ENCODE results near the gene FZD10.
A peak's percentile ranks its signal among the peaks of the same experiment; 100 is the strongest.

The FZD10 gene

DNA sequence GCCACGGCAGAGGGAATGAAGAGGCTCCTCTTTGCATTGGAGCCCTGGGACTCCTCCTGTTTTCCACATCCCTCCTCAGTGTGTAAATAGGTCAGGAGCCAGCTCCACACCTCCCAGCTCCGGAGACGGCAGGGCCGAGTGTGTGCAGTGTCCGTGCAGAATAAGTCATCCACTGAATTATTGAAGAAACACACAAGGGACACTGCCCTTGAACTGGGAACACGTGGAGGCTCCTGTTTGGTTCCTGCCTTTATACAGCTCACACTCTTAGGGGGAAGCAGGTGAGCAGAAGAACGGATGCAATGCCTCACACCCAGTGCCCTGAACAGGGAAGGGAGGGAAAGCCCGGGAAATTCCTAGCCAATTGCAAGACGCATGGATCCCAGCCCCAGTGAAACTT is 10.4 kb upstream of the FZD10 start:
- no peak overlapping the region for H3K4me3 ChIP-seq (ENCODE audit: low read depth, low read length)
- DNase-seq (ENCODE audit: low read depth): no peak

DNA sequence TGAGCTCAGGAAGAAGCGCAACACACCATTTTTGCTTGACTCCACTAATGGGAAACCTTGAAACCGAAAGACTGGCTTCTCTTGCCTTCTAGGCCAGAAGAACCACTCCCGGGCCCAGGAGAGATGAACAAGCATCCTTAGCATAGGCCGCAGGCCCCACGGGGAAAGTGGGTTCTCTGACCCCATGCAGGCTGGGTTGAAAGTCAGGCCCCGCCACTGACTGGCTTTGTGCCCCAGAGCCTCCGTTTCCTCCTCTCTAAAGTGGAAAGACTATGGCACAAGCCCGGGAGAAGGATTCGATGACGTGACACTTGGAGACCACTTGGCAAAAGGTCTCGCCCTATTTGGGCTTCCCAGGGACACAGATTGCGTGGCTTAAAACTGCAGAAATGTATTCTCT is 9.9 kb upstream of the FZD10 start:
- no peak for DNase-seq (ENCODE audit: low read depth)
- H3K4me3 ChIP-seq (ENCODE audit: low read depth, low read length): no peak overlapping the region

DNA sequence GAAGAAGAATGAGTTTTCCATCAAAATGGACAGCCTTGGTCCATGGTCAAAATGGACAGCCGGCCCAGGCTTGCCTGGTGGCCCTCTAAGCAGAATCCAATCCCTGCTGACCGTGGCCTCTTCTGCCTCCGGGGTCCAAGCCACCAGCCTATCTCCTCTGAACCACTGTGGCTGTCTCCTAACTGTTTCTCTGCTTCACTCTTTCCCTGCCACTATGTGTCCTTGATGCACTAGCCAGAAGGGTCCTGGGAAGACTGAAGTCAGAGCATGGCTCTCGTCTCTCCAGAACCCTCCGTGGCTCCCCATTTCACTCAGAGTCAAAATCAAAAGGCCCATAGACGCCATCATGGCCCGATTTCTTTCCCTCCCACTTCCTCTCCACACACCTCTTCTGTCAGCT is 8.5 kb upstream of the FZD10 start:
- no peak for DNase-seq (ENCODE audit: low read depth)
- no peak overlapping the region for H3K4me3 ChIP-seq (ENCODE audit: low read depth, low read length)

DNA sequence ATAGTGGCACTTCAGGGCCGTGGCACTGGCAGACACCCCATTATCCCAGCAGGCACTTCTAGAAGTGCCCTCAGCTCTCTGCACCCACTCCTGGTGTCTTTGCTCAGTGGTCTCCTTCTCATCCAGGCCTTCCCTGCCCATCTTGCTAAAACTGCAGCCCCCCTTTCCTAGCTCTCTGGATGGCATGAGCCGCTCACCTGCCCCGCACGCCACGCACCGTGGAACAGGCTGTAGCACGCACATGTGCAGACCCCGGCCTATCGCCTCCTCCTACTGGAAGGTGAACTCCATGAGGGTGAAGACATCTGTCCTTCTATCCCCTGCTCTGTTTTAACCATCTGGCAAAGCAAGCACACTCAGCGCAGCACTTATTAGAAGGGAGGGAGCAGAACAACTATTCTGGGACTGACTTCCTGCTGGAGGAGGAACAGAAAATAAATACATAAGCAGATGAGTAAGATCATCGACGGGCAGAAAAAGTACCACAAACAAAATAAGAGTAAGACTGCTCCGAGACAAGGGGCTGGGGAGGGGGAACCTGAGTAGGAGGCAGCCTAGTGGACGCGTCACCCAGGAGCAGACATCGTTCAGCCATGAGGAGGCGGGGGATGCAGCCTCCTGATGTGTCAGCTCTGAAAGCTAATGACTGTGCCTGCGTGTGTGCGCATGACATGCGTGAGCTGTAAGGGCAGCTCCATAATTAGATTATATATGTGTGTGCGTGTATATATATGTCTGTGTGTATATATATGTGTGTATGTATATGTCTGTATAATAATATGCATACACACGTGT is 7.8 kb upstream of the FZD10 start:
- no peak for DNase-seq (ENCODE audit: low read depth)
- no peak overlapping the region for H3K4me3 ChIP-seq (ENCODE audit: low read depth, low read length)

DNA sequence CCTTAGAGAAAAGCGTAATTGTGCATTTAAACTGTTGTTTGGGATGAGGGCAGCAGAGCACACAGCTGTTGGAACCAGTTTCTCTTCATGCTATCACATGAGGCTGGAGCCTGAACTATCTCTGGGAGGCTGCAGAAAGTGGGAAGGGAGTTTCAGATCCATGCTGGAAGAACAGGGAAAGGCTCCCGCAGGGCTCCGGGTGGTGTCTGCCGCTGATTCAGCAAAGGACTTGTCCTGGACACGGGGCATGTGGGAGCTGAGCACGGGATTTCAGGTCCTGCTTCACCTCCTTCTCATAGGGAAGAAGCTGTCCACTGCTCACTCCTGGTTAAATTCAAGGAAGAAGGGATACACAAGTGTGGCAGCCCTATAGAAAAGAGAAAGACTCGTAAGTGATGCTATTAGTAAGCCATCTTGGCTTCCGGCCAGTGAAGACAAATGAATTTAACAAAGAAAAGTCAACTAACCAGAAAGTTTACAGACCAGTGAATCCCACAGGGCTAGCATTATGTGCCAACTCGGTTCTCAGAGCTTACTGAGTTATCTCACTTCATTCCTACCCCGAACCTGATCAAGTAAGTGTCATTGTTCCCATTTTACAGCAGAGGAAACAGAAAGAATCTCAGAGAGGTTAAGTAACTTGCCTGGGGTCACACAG is 6.7 kb upstream of the FZD10 start:
- DNase-seq (ENCODE audit: low read depth): no peak
- H3K4me3 ChIP-seq (ENCODE audit: low read depth, low read length): no peak overlapping the region

DNA sequence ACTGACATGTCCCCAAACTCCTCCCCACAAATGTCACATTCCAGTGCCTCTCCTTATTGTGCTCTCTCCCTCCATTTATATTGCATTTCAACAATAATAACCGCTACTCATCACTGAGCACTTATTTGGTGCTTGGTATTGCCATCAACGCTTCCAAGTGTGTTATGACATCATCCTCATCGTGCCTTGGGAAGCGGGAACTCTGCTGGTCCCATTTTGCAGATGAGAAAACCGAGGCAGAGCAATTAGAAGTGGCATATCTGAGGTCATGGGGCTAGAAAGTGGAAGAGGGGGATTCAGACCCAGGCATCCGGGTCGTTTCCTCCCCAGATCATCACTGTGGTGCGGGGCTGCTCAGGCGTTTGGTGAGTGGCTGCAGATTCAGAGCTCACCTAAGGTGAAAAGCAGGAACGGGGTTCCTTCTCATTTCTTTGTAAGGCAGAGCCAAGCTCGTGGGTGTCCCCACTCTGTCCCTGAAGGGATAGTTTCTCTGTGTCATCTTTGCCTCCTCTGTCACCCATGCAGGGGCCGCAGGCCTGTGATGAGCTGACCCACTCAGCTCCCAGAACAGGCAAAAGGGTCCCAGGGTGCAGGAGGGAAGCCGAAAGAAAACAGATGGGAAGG is 5.5 kb upstream of the FZD10 start:
- H3K4me3 ChIP-seq (ENCODE audit: low read depth, low read length): no peak overlapping the region
- DNase-seq (ENCODE audit: low read depth): no peak

DNA sequence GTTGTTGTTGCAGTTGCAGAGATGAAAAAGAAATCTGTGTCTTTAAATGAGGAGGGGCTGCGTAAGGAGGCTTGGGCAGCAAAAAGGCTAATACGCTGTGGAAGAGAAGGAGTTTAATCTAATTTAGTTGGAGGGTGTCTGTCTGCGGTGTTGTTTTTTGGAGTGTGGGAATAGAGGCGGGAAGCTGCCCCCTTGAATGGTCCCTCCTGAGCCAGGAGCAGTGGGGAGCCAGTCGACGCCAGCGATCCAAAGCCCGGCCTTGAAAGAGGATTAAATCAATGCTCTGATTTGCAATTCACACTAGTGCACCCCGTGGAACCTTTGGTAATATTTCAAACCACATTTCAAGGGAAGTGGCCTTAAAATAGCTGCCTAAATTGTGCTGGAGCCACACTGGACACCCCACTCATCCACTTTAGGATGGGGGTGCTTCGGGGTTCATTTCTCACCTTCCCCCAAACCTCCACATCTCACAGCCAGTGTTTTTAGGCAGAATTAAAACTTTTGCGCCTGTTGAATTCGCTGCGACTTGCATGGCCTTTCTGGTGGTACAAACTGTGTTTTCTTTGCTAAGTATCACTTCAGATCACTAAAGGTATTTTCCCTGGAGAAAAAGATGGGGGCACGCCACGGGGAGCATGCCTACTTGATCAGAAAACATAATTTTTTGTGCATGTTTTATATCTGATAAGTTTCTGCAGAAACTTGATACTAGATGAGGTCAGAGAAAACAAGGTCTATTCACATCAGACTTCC is 4.1 kb upstream of the FZD10 start:
- no peak for DNase-seq (ENCODE audit: low read depth)
- no peak overlapping the region for H3K4me3 ChIP-seq (ENCODE audit: low read depth, low read length)

DNA sequence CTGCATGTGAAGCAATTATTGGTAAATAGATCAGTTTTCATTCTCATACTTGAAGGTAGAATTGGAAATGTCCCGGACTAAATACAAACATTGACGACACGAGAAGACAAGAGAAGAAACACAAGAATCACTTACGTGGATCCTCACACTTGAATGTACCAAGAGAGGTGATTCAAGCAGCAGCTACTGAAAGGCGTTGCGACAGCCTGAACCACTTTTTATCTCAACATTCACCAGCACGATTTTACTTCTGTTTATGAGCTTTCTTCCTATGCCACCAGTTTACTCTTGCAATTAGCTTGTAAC is 3.6 kb upstream of the FZD10 start:
- DNase-seq (ENCODE audit: low read depth): no peak
- no peak overlapping the region for H3K4me3 ChIP-seq (ENCODE audit: low read depth, low read length)

DNA sequence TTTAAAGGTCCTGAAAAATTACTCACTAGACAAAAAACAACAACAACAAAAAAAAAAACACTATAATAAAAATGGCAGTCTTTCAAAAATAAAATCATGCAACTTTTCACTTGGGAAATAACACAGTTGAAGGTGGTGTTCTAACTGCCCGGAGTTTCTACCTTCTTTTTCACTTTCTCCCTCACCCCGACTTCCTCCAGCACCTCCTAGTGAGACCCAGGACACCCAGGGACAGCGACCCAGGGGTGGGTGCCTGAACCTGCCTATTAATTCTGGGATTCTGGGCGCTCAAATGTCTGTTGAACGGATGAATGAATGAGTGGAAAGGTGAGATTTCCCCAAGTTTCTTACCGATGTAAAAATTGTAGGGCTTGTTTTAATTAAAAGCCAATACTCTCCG is 2.0 kb upstream of the FZD10 start:
- H3K4me3 ChIP-seq (ENCODE audit: low read depth, low read length): no peak overlapping the region
- no peak for DNase-seq (ENCODE audit: low read depth)

DNA sequence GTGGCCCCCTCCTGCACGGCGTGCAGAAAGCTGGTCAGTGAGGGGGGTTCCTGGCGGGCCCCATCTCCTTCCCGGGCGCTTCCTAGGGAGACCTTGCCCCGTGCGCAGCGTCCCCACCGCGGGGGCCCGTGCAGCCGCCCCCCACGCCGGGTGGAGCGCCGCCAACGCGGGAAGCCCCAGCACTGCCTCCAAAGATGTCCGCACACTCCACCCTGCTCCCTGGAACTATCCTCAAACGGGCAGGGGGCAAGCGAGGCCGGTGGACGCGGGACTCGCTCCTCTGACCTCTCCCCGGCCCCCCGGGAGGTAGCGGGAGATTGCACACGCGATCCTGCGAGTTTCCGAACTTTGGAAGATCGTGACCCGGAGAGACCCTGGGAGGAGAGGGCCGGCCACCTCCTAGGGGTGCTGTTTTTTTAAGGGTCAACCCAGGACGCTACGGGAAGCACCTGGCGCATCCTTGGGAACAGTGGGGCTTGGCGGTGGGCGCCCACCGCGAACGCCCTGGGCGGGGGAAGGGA is 1.5 kb upstream of the FZD10 start:
- DNase-seq (ENCODE audit: low read depth): no peak
- no peak overlapping the region for H3K4me3 ChIP-seq (ENCODE audit: low read depth, low read length)

DNA sequence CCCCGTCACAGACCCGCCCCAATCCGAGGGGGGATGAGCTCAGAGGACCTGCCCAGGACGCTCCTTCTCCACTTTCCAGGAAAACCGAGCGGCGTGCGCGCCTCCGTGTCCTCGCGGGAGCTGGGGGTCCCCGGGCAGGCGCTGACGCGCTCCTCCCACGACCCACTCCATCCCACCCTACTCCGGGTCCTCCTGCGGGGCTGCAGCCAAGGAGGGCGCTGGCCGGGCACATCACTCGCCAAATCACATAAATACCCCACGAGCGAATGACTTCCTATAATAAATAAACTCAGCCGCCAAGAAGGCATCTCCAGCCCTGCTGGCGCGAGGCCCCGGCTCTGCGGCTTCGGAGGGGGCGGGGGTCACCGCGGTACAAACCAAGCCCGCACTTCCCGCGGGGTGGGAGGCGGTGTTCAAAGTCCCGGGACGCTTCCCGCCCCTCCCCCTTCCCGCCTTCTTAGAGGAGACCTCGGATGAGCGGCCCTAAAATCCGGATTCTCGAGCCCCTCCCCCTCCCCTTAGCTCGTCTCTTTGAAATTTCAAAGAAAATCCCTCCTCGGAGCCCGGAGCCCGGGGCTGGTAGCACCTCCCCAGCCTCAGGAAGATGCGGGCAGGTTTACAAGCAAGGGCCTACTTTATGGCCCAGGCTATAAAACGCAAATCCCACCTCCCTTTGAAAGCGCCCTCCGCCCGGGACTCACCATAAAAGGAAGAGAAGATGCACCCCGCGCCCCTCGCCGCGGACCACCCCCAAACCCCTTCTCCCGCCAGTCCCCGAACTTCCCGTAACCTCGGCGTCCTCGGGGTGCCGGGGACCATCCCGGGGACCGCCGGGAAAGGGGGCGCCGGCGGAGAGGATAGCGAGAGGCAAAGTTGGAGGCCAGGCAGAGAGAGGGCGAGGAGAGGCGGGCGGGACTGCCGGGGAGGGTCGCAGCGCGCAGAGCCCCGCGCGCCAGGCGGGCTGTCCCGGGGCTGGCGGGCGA is 712 bp upstream of the FZD10 start:
- peak; percentile 14 for DNase-seq (ENCODE audit: low read depth)
- peak overlapping the region; percentile 42 for H3K4me3 ChIP-seq (ENCODE audit: low read depth, low read length)

DNA sequence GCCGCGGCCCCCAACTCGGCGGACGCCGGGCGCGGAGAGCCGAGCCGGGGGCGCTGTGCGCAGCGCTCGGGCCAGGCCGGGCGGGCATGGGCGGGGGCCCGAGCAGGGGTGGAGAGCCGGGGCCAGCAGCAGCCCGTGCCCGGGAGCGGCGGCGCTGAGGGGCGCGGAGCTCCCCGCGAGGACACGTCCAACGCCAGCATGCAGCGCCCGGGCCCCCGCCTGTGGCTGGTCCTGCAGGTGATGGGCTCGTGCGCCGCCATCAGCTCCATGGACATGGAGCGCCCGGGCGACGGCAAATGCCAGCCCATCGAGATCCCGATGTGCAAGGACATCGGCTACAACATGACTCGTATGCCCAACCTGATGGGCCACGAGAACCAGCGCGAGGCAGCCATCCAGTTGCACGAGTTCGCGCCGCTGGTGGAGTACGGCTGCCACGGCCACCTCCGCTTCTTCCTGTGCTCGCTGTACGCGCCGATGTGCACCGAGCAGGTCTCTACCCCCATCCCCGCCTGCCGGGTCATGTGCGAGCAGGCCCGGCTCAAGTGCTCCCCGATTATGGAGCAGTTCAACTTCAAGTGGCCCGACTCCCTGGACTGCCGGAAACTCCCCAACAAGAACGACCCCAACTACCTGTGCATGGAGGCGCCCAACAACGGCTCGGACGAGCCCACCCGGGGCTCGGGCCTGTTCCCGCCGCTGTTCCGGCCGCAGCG is 639 bp downstream of the FZD10 start:
- DNase-seq (ENCODE audit: low read depth): no peak
- H3K4me3 ChIP-seq (ENCODE audit: low read depth, low read length): peak overlapping the region; percentile 33

DNA sequence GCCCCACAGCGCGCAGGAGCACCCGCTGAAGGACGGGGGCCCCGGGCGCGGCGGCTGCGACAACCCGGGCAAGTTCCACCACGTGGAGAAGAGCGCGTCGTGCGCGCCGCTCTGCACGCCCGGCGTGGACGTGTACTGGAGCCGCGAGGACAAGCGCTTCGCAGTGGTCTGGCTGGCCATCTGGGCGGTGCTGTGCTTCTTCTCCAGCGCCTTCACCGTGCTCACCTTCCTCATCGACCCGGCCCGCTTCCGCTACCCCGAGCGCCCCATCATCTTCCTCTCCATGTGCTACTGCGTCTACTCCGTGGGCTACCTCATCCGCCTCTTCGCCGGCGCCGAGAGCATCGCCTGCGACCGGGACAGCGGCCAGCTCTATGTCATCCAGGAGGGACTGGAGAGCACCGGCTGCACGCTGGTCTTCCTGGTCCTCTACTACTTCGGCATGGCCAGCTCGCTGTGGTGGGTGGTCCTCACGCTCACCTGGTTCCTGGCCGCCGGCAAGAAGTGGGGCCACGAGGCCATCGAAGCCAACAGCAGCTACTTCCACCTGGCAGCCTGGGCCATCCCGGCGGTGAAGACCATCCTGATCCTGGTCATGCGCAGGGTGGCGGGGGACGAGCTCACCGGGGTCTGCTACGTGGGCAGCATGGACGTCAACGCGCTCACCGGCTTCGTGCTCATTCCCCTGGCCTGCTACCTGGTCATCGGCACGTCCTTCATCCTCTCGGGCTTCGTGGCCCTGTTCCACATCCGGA is 1.4 kb downstream of the FZD10 start:
- H3K4me3 ChIP-seq (ENCODE audit: low read depth, low read length): no peak overlapping the region

DNA sequence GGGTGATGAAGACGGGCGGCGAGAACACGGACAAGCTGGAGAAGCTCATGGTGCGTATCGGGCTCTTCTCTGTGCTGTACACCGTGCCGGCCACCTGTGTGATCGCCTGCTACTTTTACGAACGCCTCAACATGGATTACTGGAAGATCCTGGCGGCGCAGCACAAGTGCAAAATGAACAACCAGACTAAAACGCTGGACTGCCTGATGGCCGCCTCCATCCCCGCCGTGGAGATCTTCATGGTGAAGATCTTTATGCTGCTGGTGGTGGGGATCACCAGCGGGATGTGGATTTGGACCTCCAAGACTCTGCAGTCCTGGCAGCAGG is 1.9 kb downstream of the FZD10 start:
- H3K4me3 ChIP-seq (ENCODE audit: low read depth, low read length): no peak overlapping the region
- DNase-seq (ENCODE audit: low read depth): no peak

More for the DNA sequence above, 1.4 kb downstream of the FZD10 start:
- DNase-seq (ENCODE audit: low read depth): no peak

DNA sequence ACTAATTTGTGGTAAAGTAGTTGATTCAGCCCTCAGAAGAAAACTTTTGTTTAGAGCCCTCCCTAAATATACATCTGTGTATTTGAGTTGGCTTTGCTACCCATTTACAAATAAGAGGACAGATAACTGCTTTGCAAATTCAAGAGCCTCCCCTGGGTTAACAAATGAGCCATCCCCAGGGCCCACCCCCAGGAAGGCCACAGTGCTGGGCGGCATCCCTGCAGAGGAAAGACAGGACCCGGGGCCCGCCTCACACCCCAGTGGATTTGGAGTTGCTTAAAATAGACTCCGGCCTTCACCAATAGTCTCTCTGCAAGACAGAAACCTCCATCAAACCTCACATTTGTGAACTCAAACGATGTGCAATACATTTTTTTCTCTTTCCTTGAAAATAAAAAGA is 2.7 kb downstream of the FZD10 start:
- no peak for DNase-seq (ENCODE audit: low read depth)
- no peak overlapping the region for H3K4me3 ChIP-seq (ENCODE audit: low read depth, low read length)

DNA sequence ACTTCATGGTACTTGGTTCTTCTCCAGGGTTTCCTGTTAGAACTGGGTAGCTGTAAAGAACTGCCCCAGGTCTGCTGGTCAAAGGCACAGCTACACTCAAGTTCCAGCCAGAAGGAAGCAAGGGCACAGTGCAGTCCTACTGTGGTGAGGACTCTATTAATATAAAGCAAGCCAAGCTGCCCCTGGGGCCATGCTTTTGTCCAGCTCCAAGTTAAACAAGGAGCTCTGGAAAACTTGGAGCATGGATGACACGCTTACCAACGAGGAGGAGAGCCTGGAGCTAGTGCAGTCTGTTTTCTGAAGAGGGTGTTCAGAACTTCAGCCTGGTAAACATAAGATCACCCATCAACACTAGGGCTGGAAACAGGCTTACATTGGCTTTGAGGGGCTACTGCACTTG is 4.0 kb downstream of the FZD10 start:
- DNase-seq (ENCODE audit: low read depth): no peak
- H3K4me3 ChIP-seq (ENCODE audit: low read depth, low read length): no peak overlapping the region

DNA sequence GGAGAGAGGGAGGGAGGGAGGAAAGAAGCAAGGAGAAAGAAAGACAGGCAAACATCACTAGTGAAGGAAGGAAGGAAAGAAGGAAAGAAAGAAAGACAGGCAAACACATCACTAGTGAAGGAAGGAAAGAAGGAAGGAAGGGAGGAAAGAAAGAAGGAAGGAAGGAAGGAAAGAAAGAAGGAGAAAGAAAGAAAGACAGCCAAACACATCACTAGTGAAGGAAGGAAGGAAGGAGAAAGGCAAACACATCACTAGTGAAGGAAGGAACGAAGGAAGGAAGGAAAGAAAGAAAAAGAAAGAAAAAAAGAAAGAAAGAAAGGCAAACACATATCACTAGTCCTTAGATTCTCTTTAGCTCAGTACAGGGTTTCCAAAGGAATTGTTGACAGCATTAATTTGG is 5.3 kb downstream of the FZD10 start:
- H3K4me3 ChIP-seq (ENCODE audit: low read depth, low read length): no peak overlapping the region
- no peak for DNase-seq (ENCODE audit: low read depth)

DNA sequence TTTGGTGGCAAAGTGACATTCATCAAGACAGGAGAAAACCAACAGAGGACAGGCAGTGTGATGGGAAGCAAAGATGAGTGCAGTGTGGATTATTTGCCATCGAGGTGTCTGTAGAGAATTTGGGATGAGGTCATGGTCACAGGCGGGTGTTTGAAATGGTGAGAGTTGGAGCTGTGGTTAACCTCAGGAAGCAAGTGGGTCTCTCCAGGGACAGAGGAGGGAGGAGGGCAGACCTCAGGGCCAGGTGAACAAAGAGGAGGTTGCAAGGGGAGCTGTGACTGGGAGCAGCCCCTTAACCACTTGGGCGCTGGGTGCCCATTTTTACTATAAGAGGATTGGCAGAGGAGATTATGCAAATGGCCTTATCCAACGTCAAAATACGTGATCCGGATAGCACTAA is 7.0 kb downstream of the FZD10 start:
- DNase-seq (ENCODE audit: low read depth): no peak
- H3K4me3 ChIP-seq (ENCODE audit: low read depth, low read length): no peak overlapping the region

Data from skeletal muscle cell (primary cell).